Naive B cell (primary cell): ENCODE results near the gene ACIN1. TPM values are rescaled to one million over a fixed set of nuclear protein-coding genes. Genes with fewer than 3 reads are reported as not detected.

Experiments used
- ATAC-seq, 2 donors: fragments of 150-1000 bp; cut with Tn5 transposase; 2 replicates each; pipeline ENCODE4 v1.10.0; 2021; ENCODE audit warnings: low read depth in 2 of 2, mild to moderate bottlenecking in 2 of 2, moderate library complexity in 2 of 2
- DNase-seq: peaks from one replicate; pipeline ENCODE4 v3.0.0; 2022
- H3K27ac Mint-ChIP-seq, 6 donors: one replicate each; pipeline ENCODE4 v1.8.0; 2020 to 2022; ENCODE audit warnings: mild to moderate bottlenecking in 6 of 6, mixed read lengths in 6 of 6, moderate library complexity in 5 of 6, inconsistent platforms in 2 of 6
- H3K27me3 Mint-ChIP-seq, 3 donors: one replicate each; pipeline ENCODE4 v1.8.0; 2021 to 2022; ENCODE audit warnings: mixed read lengths in 3 of 3, mild to moderate bottlenecking in 1 of 3
- H3K36me3 Mint-ChIP-seq, 2 donors: one replicate each; pipeline ENCODE4 v1.8.0; 2020 to 2022; ENCODE audit warnings: mixed read lengths in 2 of 2, inconsistent platforms in 1 of 2, mild to moderate bottlenecking in 1 of 2
- H3K4me1 Mint-ChIP-seq, 3 donors: one replicate each; pipeline ENCODE4 v1.8.0; 2020 to 2022; ENCODE audit warnings: mixed read lengths in 3 of 3, inconsistent platforms in 1 of 3, mild to moderate bottlenecking in 1 of 3, moderate library complexity in 1 of 3
- H3K4me3 Mint-ChIP-seq, 8 donors: one replicate each; pipeline ENCODE4 v1.8.0; 2020 to 2022; ENCODE audit warnings: mild to moderate bottlenecking in 8 of 8, mixed read lengths in 8 of 8, moderate library complexity in 8 of 8, inconsistent platforms in 2 of 8
- H3K9me3 Mint-ChIP-seq, 7 donors: one replicate each; pipeline ENCODE4 v1.8.0; 2020 to 2022; ENCODE audit warnings: mixed read lengths in 7 of 7, mild to moderate bottlenecking in 5 of 7, inconsistent platforms in 2 of 7, moderate library complexity in 1 of 7
- polyA plus RNA-seq, 6 donors: library from polyadenylated mRNA; unstranded; fragments of 300-500 nt; fragmentation: Illumina TruSeq; gene quantifications; one replicate each; pipeline ENCODE4 v1.2.3, GENCODE V29; 2021; ENCODE audit warnings: low read depth in 6 of 6

Gene ACIN1
- polyA plus RNA-seq, 6 donors from 2014 or later = 0.61 to 18.0 (median 9.8) TPM

DNA sequence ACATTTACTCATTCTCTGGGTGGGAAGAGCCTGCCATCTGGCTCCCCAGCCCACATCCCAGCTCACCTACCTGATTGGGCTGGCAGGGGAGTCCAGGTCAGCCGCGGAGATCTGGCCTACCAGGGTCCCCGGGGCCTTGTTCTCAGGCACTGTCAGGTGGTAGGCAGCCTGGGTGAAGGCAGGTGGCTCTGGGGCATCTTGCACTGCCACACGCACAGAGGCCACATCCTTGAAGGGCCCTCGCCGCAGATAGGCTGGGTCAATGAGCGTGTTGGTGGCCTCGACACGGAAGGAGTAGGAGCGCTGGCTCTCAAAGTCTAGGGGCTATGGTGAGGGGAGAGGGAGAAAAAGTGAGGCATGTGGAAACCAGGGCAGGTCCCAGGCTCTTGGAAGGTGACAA, 41.5 kb downstream of the ACIN1 start:
- DNase-seq (no peak), ATAC-seq (no peak)
- Mint-ChIP-seq H3K4me1 (peaks cover 19 to 23% (median 20%) of the 10 kb centered on the region in 3 donors), H3K36me3 (no peaks in the 10 kb centered on the region), H3K27ac (peak overlapping the region in 2 of 6 donors; percentile 21 to 51), H3K9me3 (no peaks in the 10 kb centered on the region), H3K27me3 (no peaks in the 10 kb centered on the region), H3K4me3 (no peak overlapping the region)

DNA sequence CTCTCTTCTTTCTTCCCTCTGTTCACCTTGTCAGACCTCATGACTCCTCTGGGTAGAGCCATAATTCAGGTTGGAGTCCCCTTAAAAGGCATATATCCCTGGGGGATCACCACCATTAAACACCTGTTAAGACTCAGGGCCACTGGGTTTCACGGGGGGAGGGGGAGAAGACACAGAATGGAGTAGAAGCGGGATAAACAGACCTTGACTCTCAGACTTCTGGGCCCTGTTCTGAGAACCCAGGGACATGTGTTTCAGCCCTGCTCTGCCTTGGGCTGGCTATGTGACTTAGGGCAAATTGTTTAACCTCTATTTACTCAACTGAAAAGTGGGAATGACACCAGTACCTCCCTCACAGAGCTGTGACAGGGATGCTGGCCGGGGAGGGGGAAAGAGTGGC, 42.3 kb downstream of the ACIN1 start:
- H3K4me1 Mint-ChIP-seq = peaks cover 14 to 17% (median 15%) of the 10 kb centered on the region in 3 donors
- H3K27me3 Mint-ChIP-seq = peaks cover 0 to under 1% (median 0%) of the 10 kb centered on the region in 3 donors
- no peak overlapping the region for H3K27ac Mint-ChIP-seq
- DNase-seq = no peak
- no peak for ATAC-seq
- no peaks in the 10 kb centered on the region for H3K9me3 Mint-ChIP-seq
- no peak overlapping the region for H3K4me3 Mint-ChIP-seq
- H3K36me3 Mint-ChIP-seq = no peaks in the 10 kb centered on the region

DNA sequence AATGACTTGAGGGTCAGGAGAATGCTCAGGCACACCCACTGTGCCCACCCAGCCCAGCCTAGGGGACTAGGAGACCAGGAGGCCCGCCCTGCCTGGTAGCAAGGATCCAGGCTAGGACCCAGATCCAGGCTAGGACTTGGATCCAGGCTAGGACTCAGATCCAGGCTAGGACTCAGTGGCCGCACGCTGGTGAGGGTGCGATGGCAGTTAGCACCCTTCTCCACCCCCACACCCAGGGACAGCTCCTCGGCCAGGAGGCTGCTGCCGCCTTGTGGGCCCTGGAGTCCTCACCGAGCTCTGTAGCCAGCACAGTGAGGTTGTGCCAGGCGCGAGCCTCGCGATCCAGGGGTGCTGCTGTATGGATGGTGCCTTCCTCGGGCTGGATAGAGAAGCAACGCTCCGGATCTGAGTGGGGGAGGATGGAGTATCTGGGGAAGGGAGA, 42.7 kb downstream of the ACIN1 start:
- Mint-ChIP-seq H3K4me3 (no peak overlapping the region), H3K27ac (no peak overlapping the region), H3K4me1 (peaks cover 14 to 16% (median 15%) of the 10 kb centered on the region in 3 donors), H3K36me3 (no peaks in the 10 kb centered on the region), H3K27me3 (peaks cover 0 to 5% (median 0%) of the 10 kb centered on the region in 3 donors), H3K9me3 (peaks cover 0 to 1% (median 0%) of the 10 kb centered on the region in 7 donors)
- no peak for ATAC-seq
- DNase-seq = no peak

DNA sequence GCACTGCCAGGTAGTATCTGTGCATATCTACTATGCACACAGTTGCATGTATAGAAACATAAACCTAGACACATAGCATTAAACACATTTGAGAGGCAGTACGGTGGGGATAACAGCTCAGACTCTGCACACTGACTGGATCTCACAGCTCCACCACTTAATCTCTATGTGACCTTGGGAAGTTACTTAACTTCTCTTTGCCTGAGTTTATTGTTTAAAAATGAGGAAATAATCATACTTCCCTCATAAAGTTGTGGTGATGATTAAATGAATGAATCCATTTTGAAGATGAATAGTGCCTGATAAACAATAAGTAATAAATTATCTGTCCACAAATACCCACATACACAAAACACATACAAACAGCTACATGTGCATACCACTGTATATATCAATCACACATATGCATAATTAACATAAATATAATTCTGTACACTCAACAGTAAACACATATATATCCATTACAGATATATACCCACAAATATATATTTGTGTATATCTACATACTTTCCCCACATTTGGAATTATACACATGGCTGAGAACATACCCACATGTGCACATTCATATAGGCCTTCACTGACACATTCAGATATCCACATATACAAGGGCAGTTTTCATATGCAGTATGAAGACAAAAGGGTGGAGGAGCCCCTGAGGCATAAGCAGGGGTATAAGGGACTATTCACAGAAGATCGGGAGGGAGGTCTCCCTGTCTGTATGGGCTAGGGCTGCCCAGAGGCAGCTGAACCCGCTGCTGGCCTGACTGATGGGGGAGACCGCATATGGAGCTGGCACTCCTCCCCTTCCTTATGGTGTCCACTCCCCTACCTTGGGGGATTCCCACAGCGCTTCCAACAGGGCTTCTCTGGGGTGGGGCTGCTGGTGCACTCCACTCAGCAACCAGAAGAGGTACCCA, 43.5 kb downstream of the ACIN1 start:
- H3K36me3 Mint-ChIP-seq = no peaks in the 10 kb centered on the region
- H3K4me3 Mint-ChIP-seq = no peak overlapping the region
- H3K27ac Mint-ChIP-seq = no peak overlapping the region
- H3K27me3 Mint-ChIP-seq = peaks cover 0 to 5% (median 0%) of the 10 kb centered on the region in 3 donors
- H3K4me1 Mint-ChIP-seq = peaks cover 7 to 8% (median 8%) of the 10 kb centered on the region in 3 donors
- DNase-seq (no peak), ATAC-seq (no peak)
- H3K9me3 Mint-ChIP-seq = peaks cover 0 to 1% (median 0%) of the 10 kb centered on the region in 7 donors

DNA sequence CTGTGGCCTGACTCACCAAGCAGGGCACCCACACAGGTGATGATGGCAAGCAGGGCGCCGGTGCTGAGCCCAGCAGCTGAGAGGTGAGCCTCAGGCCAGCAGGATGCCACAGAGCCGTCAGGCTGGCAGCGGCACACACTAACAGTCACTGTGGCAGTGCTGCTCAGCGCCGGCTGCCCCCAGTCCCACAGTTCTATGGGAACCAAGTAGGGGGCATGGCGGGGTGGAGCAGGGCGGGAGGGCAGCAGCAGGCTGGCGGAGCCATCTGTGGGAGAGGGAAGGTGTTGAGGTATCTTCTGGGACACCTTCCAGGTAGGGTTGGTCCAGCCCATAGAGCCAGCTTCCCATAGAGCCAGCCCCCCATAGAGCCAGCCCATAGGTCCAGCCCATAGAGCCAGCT, 45.9 kb downstream of the ACIN1 start:
- no peaks in the 10 kb centered on the region for H3K4me1 Mint-ChIP-seq
- no peak overlapping the region for H3K27ac Mint-ChIP-seq
- peaks cover 0 to 16% (median 0%) of the 10 kb centered on the region in 3 donors for H3K27me3 Mint-ChIP-seq
- ATAC-seq (no peak), DNase-seq (no peak)
- no peak overlapping the region for H3K4me3 Mint-ChIP-seq
- H3K36me3 Mint-ChIP-seq = no peaks in the 10 kb centered on the region
- H3K9me3 Mint-ChIP-seq = peaks cover 0 to 1% (median 0%) of the 10 kb centered on the region in 7 donors

DNA sequence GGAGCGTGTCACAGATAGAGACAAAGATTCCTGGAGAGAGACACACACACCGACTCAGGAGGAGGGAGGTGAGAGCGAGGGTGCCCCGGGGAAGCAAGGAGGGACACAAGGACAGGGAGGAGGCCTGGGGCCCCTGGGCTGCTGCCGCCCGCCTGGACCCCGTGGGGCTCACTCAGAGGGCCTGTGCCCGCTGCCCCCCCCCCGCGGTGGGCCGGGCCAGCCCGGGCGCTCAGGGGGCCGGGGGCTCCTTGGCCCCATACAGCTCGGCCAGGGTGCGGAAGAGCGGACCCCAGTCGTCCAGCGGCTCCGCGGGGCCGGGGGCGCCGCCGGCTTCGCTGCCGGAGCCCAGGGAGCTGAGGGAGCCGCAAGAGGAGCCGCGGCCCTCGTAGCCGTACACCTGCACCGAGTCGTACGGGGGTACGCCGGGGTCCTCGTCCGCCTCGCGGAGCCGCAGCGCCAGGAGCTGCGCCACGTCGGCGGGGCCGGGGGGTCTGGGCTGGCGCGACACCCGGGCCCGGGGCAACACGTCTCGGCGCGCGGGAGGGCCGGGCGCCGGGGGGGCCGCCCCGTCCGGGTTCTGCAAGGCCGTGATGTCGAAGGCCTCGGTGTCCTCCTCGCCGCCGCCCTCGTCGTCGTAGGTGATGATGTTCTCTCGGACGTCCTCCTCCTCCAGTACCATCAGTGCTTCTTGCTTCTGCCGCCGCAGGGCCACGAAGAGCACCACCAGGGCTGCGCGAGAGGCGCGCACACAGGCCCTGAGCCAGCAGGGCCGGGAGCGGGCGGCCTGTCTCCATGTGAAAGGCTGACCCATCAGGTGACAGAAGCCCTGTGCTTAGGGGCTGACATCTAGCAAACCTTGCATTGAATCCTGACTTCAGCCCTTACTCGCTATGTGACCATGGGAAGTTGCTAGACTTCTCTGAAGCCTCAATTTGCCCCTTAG, 46.9 kb downstream of the ACIN1 start:
- DNase-seq (no peak), ATAC-seq (no peak)
- peak overlapping the region in 1 of 6 donors; percentile 37 for H3K27ac Mint-ChIP-seq
- H3K27me3 Mint-ChIP-seq = peaks cover 0 to 21% (median 0%) of the 10 kb centered on the region in 3 donors
- no peaks in the 10 kb centered on the region for H3K36me3 Mint-ChIP-seq
- peaks cover 0 to 1% (median 0%) of the 10 kb centered on the region in 7 donors for H3K9me3 Mint-ChIP-seq
- no peaks in the 10 kb centered on the region for H3K4me1 Mint-ChIP-seq
- H3K4me3 Mint-ChIP-seq = no peak overlapping the region

DNA sequence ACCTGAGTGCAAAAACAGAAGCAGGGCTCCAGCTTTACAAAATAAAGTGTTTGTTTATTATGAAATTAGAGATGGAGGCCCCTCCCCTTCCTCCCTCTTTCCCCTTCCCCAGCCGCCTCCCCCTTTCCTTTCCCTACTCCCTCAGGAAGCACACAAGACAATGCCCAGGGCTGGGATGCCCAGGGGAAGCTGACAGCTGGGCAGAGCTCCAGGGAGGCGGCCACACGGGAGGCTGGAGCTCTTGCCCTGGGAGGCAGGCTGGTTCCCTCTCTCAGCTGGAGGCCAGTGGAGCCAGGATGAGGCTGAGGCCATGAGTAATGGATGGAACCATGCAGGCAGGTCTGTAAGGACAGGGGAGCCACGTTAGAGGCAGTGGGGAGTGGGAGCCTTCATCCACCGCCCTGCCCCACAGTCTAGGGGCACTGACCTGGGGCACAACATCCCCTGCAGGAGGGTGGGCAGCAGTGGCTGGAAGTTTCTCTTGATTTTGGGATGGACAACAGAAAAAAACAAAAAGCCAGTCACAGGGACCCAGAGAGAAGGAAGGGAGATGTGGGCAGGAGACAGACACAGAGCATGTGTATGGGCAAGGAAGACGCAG, 47.8 kb downstream of the ACIN1 start:
- Mint-ChIP-seq H3K27me3 (peaks cover 0 to 27% (median 0%) of the 10 kb centered on the region in 3 donors), H3K4me3 (peak overlapping the region in 1 of 8 donors; percentile 4), H3K27ac (peak overlapping the region in 1 of 6 donors; percentile 36), H3K4me1 (no peaks in the 10 kb centered on the region), H3K9me3 (peaks cover 0 to 1% (median 0%) of the 10 kb centered on the region in 7 donors), H3K36me3 (no peaks in the 10 kb centered on the region)
- DNase-seq = no peak
- ATAC-seq = no peak

DNA sequence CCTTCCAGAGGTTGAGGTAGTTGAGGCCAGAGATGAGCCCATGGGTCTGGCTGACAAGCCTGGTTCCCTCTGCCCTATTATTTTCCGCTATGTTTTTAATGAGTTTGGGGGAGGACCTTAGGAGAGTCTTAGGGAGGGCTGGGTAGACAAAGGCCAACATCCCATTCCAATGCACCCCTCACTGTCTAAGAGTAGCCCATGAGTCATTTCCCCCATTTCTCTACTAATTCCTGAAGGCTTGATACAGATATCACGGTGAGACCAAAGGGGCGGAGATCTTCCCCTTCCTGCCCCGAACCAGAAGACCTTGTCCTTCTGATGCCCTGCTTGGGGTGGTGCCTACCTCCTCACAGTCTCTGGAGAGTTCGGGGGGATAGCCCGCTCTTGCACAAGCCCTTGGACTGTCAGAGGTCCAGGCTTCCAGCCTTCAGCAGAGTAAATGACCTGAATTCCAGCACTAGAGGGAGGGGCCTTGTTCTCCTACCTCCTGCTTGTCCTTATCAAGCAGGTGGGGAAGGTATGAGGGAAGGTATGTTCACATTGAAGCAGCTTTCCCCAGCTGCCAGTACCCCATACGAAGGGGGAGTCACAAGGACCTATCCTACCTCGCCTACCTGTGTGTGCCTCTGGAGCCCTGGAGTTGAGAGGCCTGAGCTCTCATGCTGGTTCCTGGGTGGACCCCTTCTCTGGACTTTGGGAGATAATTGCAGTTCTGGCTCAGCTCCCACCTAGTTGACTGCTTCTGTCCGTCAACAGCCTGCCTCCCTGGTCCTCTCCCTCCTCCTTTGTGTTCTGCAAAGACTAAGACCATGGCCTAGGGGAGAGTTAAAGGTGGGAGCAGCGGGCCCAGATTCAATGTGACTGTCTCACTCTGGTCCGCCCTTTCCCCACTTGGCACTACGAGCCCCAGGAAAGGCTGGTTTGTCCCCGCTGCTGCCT, 49.2 kb downstream of the ACIN1 start:
- Mint-ChIP-seq H3K4me1 (no peaks in the 10 kb centered on the region), H3K9me3 (peaks cover 0 to 1% (median 0%) of the 10 kb centered on the region in 7 donors), H3K27ac (peak overlapping the region in 1 of 6 donors; percentile 92), H3K36me3 (no peaks in the 10 kb centered on the region), H3K4me3 (no peak overlapping the region), H3K27me3 (peaks cover 0 to 30% (median 0%) of the 10 kb centered on the region in 3 donors)
- ATAC-seq (no peak), DNase-seq (no peak)

DNA sequence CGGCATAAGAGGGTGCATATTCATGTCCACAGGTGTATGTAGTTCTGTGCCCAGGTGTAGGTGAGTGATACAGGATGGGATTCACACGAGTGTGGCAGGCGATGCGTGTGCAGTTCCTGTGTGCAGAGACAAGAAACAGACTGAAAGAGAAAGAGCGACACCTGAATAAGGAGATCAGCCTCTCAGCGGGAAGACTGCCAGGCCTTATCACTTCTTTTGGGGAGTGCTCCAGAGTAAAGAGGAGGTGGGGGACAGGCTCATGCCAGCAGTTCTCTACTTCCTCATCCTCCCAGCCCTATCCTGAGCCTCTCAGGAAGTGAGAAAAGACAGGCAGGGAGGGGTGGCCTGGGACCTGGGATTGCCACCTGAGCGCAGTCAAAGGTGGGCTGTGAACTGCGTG, 50.1 kb downstream of the ACIN1 start:
- ATAC-seq = no peak
- Mint-ChIP-seq H3K27ac (no peak overlapping the region), H3K4me1 (no peaks in the 10 kb centered on the region), H3K9me3 (peaks cover 0 to 1% (median 0%) of the 10 kb centered on the region in 7 donors), H3K27me3 (peaks cover 0 to 30% (median 0%) of the 10 kb centered on the region in 3 donors), H3K36me3 (no peaks in the 10 kb centered on the region), H3K4me3 (no peak overlapping the region)
- DNase-seq = no peak

DNA sequence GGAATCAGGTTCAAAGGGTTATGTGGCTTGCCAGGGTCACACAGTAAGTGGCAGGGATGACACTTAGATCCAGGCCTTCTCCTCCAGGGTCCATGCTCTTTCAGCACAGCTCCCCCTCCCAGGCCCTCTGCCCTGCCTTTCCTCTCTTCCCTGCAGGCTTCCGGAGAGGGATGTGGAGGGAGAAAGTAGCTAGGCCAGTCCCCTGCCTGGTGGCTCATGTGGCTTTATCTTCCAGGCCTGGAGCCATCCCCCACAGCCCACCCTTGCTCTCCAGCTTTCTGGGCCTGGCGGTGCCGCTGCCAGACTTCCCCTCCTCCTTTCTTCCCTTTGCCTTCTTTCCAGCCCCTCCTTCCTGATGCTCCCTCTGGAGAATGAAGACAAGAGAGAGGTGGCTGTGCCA, 51.2 kb downstream of the ACIN1 start:
- Mint-ChIP-seq H3K4me3 (peak overlapping the region in 1 of 8 donors; percentile 19), H3K27me3 (peaks cover 0 to 30% (median 0%) of the 10 kb centered on the region in 3 donors), H3K4me1 (no peaks in the 10 kb centered on the region), H3K27ac (no peak overlapping the region), H3K9me3 (peaks cover 0 to 1% (median 0%) of the 10 kb centered on the region in 7 donors), H3K36me3 (no peaks in the 10 kb centered on the region)
- DNase-seq (no peak), ATAC-seq (no peak)

DNA sequence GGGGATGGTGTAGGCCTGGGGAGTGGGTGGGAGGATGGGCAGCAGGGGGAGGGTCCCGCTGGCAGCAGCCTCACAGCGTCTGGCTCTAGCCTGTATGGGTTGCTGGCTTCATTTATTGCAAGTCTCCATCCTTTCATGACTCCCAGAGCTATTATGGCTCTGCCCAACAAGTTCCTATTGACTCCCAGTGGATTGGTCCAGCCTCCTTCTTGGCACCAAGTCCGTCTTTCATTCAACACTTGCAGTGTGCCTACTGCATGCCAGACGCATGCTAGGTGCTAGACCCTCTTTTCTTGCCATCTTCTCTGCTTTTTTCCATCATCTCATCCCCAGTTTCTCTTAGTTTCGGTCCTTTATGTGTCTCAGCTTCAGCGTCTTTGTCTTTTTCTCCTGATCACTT, 51.8 kb downstream of the ACIN1 start:
- Mint-ChIP-seq H3K27me3 (peaks cover 0 to 30% (median 0%) of the 10 kb centered on the region in 3 donors), H3K9me3 (peaks cover 0 to 1% (median 0%) of the 10 kb centered on the region in 7 donors), H3K36me3 (no peaks in the 10 kb centered on the region), H3K27ac (peak overlapping the region in 1 of 6 donors; percentile 25), H3K4me1 (no peaks in the 10 kb centered on the region), H3K4me3 (peak overlapping the region in 1 of 8 donors; percentile 38)
- no peak for ATAC-seq
- no peak for DNase-seq
